Measurements from ENCODE around the gene RAD51B.

RAD51B gene

GRCh38 chr14:68407825-68408224 lies 588.2 kb downstream of the RAD51B start:
- DNase-seq (ENCODE audit: low read depth): no peak
- TF ChIP-seq, protein P1, sequence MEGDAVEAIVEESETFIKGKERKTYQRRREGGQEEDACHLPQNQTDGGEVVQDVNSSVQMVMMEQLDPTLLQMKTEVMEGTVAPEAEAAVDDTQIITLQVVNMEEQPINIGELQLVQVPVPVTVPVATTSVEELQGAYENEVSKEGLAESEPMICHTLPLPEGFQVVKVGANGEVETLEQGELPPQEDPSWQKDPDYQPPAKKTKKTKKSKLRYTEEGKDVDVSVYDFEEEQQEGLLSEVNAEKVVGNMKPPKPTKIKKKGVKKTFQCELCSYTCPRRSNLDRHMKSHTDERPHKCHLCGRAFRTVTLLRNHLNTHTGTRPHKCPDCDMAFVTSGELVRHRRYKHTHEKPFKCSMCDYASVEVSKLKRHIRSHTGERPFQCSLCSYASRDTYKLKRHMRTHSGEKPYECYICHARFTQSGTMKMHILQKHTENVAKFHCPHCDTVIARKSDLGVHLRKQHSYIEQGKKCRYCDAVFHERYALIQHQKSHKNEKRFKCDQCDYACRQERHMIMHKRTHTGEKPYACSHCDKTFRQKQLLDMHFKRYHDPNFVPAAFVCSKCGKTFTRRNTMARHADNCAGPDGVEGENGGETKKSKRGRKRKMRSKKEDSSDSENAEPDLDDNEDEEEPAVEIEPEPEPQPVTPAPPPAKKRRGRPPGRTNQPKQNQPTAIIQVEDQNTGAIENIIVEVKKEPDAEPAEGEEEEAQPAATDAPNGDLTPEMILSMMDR (IDR thresholded peaks at IDR 0.05; ENCODE audit: low read depth, low read length, missing control alignments): no peak
- no peak overlapping the region for H3K4me3 ChIP-seq (ENCODE audit: low read depth, low read length)

GRCh38 chr14:68408680-68409079 lies 589.1 kb downstream of the RAD51B start:
- TF ChIP-seq, protein P1 (IDR thresholded peaks at IDR 0.05; ENCODE audit: low read depth, low read length, missing control alignments): no peak
- H3K4me3 ChIP-seq (ENCODE audit: low read depth, low read length): no peak overlapping the region
- no peak for DNase-seq (ENCODE audit: low read depth)

GRCh38 chr14:68409387-68409786 lies 589.8 kb downstream of the RAD51B start:
- no peak overlapping the region for H3K4me3 ChIP-seq (ENCODE audit: low read depth, low read length)
- DNase-seq (ENCODE audit: low read depth): no peak
- TF ChIP-seq, protein P1 (IDR thresholded peaks at IDR 0.05; ENCODE audit: low read depth, low read length, missing control alignments): no peak

- no peak for DNase-seq (ENCODE audit: low read depth)
- TF ChIP-seq, protein P1 (IDR thresholded peaks at IDR 0.05; ENCODE audit: low read depth, low read length, missing control alignments): no peak
- H3K4me3 ChIP-seq (ENCODE audit: low read depth, low read length): no peak overlapping the region
These were observed 593.2 kb downstream of the RAD51B start for GRCh38 chr14:68412505-68413465.

DNA sequence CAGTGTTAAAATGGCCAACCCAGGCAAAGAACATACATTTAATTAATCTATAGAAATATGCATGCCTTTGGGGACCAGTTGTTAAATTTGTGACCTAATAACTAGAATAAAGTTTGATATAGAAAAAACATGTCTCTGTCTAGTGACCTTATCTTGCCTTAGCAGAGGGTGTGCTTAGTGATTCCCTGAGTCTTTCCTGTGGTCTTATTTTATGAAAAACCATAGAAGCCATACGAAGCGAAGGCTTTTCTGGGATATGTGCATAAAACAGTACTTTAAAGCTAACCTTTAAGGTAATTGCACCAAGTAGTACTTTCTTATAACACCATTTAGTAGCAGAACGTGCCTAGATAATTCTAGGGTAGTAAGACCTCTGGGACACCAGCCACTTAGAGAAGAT lies 593.9 kb downstream of the RAD51B start:
- H3K4me3 ChIP-seq (ENCODE audit: low read depth, low read length): no peak overlapping the region
- DNase-seq (ENCODE audit: low read depth): no peak
- TF ChIP-seq, protein P1 (IDR thresholded peaks at IDR 0.05; ENCODE audit: low read depth, low read length, missing control alignments): no peak

- no peak for DNase-seq (ENCODE audit: low read depth)
- H3K4me3 ChIP-seq (ENCODE audit: low read depth, low read length): no peak overlapping the region
- TF ChIP-seq, protein P1 (IDR thresholded peaks at IDR 0.05; ENCODE audit: low read depth, low read length, missing control alignments): no peak
These were observed 594.5 kb downstream of the RAD51B start for GRCh38 chr14:68414121-68414520.
